GM18498 (cell line): ENCODE results near the gene LRRC59.

ENCODE experiments used
- ATAC-seq: cut with Tn5 transposase; IDR thresholded peaks from one replicate; pipeline ENCODE4 v1.9.1; 2021; ENCODE audit warnings: mild to moderate bottlenecking, moderate library complexity; ENCODE audit not compliant: unreplicated experiment

The LRRC59 gene

DNA sequence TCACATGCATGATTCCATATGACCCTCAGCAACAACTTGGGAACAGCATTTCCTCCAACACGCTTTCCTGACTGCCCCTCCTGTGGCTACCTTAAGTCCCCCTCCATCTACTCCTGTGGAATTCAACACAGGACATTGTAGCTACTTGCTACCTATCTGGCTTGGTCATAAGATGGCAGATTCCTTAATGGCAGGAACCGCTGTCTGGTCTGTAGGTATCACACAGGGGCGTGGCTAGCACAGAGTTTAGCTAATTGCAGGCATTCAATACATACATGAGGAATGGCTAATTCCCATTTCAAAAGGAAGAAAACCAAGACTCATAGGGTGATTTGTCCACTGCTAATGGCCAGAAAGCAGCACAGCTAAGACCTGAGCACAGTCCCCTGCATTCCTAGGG lies 8.6 kb downstream of the LRRC59 start:
- ATAC-seq, result no peak

DNA sequence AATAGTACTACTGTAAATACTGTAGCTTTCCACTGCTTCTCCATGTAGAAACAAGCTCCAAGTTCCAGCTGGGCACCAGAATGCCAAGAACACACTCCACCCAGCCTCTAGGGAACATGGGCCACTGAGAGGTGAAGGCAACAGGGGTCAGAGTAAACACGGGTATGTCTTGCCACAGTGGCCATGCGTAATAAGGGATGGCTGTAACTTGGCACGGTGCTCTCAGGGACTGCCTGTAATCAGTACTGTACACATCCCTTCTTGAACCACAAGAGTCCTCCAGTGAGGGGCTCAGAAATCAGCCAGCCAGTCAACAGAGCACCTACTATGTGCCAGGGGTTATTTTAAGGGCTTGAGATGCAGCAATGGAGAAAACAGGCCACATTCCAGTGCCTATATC lies 10.8 kb downstream of the LRRC59 start:
- ATAC-seq, result no peak

DNA sequence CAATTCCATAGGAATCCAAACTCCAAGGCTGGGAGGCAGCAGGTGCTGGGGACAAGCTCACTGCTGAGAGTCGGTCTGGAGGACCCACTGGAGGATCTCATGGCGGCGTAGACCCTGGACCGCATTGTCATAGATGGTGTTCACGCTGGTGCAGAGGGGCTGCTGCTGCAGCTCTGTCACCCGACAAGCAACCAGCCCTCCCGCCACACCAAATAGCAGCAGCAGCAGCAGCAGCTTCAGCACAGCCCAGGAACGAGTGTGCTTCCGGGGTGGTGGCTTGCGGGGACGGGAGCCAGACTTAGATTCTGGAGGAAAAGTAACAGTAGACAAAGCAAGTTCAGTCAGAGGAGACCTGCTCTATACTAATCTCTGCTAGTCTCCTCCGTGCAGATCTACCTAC lies 14.4 kb downstream of the LRRC59 start:
- no peak for ATAC-seq

DNA sequence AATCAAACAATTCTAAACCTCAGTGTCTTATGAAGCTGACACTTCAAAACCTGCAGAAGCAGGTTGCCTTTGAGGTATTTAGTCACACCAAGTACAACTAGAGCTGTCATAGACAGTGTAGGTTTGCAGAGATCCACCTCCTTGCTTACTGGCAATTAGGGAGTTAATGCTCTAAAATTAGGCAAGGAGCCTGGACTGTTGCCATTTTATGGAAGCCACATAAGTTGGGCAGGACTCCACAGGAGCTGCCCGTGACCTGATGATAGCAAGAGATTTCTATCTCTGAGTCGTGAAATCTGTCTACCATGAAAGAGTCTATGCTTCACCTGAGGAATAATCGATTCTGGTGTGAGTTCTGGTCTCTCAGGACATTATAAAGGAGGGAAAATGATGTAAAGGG lies 15.4 kb downstream of the LRRC59 start:
- ATAC-seq, result no peak

DNA sequence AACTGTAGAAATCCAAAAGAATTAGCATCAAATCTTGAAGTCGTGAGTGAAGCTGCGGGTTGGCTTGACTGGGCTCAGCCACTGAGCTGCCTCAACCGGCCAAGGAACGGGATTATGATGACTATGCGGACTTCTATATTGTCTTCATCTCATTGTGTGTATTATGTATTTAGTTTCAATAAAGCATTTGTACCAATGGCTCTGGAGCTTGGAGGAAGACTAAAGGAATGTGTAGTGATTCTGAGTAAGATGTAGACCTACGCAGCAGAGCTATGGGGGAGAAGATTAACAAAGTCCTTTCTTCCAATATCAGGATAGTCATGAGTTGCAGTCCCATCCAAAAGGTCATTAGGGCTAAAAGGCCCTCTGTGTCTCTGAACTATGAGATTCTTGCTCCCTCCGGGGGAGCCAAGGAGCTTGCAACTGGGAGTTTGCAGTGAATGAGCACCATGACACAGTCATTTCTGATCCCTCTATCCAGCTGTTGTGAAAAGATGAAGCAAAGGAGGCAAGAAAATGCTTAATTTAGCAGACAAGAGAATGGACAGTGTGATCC lies 16.0 kb downstream of the LRRC59 start:
- ATAC-seq, result no peak

DNA sequence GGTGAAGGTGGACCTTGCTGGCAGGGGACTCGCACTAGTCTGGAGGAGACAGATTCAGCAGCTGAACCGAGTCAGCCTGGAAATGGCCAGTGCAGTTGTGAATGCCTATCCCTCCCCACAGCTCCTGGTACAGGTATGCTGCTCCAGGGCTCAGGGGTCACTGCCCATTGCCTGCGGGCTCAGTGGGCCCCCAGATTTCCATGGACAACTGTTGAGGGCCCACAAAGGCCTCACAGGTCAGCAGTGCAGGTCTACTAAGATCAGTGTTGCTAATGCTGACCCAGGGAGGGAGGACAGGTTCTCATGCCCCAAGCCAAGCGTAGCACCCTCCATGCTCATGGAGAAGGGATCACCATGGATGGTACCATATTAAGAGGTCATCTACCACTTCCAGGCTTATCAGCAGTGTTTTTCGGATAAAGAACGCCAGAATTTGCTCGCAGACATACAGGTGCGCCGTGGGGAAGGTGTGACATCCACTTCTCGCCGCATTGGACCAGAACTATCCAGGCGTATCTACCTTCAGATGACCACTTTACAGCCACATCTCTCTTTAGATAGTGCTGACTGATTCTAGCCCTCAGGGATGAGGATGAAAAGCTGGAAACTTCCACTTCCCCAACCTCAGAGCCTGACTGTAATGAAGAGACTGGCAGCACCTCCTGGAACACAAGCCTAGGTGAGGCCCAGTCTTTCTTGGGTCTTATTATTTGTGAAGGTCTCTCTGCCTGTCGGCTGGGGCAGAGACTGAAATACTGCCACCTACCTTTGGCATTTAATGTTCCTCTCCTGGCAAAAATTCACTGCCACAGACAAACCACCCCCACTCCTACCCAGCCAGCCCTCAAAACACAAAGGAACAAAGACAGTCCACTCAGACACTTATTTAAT lies 16.7 kb downstream of the LRRC59 start:
- no peak for ATAC-seq

DNA sequence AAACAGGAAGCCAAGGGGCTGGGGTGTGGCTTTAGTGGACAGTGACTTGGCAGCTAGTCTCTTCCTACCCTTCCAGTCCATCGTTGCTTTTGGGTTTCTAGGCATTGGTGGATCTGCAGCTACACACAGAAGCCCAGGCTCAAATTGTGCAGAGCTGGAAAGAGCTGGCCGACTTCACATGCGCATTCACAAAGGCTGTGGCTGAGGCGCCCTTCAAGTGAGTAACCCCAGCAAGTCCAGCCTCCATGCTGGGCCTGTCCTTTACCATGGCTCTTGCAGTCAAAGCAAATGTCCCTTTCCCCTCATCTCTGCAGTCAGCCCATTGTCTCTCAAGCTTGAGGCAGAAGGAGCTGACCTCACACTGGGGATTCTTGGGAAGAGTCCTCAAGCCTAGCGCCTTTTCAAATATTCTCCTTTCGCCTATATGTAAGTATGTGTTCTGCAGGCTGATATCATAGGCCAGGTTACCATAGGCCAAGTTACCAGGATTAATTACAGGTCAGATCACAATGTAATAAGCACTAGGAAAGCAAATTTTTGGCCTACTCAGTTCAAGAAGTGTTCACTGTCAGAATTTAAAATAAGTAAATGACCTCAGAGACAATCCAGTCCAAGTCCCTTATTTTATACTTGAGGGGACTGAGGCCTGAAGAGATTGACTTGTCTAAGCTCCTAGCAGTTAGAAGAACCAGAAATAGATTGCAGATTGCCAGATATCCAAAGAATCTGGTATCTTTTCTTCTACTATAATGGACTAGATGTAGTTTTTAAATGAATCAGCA lies 17.8 kb downstream of the LRRC59 start:
- no peak for ATAC-seq

DNA sequence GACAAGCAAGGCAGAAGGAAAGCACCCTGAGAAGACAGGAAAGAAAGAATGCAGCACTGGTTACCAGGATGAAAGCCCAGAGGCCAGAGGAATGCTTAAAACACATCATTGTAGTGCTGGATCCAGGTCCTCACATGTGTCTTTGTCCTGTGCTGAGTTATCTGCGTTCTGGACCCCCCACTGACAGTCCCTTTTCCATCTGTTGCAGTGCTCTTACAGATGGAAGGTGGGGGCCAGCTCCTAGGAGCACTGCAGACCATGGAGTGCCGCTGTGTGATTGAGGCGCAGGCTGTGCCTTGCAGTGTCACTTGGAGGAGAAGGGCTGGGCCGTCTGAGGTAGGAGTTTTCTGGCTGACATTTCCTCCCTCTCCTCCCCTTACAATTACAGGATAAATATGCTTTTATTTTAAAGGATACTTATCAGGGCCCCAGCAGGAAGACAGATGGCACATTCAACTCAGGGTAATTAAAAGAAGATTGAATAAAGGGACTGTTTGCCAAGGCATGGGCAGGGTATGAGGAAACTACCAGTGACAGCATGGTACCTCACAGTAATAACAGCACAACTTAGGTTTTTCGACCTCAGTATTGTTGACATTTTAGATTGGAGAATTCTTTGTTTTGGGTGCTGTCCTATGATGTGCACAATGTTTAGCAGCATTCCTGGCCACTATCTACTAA lies 21.3 kb downstream of the LRRC59 start:
- ATAC-seq, result no peak

DNA sequence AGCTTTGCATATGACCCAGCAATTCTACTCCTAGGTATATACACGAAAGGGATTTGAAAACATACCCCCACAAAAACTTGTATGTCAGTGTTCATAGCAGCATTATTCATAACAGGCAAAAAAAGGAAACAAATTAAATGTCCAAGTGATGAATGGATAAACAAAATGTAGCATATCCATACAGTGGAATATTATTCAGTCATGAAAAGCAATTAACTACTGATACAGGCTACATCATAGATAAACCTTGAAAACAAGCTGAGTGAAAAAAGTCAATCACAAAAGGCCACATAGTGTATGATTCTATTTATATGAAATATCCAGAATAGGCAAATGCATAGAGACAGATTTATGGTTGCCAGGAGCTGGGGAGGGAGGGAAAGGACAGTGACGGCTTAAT lies 23.6 kb downstream of the LRRC59 start:
- no peak for ATAC-seq

DNA sequence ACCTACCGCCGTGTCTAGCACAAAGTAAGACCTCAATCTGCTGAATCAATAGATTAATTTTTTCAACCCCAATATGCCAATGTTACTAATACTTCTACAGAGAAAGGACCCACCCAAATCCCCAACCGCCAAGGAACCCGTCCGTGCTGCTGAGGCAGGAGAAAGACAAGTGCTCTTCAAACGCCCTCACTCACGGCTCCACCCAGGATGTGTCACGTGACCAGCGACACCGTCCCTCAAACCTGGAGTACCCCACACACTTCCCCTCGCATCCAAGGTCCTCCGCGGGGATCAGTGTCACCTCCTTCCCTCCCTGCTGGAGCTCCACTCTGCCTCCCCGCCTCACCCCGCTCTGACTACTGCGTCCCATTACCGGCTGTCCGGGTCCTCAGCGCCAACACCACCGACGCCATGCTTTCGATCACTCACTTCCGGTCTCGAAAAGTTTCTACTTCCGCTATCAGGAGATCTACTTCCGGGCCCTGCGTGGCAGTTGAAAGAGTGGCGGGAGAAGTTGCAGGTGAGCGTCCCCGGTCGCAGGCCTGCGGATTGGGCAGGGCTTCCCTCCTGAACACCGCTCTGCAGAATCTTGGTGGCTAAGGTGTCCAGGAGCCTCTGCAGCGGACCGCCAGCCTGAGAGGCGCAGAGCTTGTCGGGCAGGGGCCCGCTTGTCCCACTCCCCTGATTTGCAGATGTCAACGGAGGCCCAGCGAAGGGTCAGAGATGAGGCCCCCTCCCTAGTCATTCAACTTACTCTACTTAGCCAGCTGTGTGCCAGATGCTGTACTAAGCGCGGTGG lies 24.4 kb downstream of the LRRC59 start, which contains the start of the genes EME1 and MRPL27:
Gene EME1, plus strand, starts transcription at position 472 of the 799 bp plus-strand sequence. CDS start 1,980 bp downstream, outside the sequence.
Gene MRPL27, minus strand, starts transcription at position 427 of the 799 bp plus-strand sequence. Its CDS starts 14 bp downstream, at position 413.
- peak; percentile 78 for ATAC-seq

DNA sequence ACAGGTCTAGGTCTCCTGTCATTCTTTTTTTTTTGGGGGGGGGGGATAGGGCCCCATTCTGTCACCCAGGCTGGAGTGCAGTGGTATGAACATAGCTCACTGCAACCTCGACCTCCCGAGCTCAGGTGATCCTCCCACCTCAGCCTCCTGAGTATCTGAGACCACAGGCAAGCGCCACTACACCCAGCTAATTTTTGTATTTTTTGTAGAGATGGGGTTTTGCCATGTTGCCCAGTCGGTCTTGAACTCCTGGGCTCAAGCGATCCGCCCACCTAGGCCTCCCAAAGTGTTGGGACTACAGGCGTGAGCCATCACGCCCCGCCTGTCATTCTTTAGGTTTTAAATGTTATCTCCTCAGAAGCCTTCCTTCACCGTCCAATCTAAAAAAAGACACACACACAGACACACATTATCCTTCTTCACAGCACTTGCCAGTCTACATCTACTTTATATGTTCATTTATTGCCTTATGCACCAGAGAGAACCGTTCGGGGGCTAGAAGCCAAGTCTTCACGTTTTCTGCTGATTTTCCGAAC lies 25.0 kb downstream of the LRRC59 start:
- no peak for ATAC-seq

DNA sequence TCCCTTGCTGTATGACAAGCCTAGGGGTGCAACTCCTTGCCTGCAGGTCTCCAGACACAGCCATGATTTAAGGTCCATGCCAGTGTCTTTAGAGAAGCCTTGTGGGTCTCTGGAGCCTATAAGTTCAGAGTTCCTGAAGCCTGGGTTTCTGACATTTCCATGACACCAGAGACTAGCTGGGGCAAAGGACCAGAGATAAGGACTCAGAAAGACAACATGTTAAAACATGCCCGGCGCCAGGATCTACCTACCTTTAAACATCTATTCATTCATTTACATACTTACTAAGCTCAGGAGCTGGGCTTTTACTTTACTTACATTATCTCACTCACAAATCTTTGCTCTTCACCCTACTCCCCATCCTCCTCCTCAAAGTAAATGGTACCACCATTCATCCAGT lies 25.8 kb downstream of the LRRC59 start:
- no peak for ATAC-seq

DNA sequence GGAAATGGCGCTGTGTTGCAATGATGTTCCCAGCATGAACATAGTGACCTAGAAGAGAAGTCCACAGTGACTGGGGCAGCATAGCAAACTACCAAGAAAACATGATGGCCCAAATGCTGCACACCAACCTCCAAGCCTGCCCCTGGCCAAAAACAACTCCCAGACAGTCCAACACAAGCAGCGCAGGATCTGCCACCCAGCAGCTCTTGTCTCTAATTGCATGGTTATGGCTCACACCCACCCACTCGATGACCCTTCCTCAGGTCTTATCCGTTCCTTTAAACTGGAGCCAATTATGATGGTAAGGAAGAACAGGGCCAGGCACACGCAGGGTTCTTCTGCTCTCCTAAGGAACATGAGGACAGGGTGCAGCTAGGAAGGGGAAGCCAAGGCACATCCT lies 27.3 kb downstream of the LRRC59 start:
- ATAC-seq, result no peak

DNA sequence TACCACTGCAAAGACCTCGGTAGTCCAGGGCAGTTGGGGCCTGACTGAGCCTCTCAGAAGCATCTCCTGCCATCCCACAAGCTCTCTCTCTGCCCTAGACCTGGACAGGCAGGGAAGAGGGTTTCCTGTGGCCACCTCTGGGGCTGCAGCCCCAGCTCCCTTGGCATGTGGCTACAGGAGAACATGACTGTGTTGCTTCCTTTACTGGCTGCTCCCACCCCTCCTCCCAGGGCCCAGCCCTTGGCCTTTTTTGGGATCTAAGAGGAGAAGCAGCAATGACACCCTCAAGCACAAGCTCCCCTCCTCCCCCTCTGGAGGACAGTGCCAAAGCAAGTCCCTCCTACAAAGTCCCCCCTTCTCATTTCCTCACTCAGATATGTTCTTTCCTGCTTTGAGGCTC lies 29.9 kb downstream of the LRRC59 start:
- no peak for ATAC-seq

DNA sequence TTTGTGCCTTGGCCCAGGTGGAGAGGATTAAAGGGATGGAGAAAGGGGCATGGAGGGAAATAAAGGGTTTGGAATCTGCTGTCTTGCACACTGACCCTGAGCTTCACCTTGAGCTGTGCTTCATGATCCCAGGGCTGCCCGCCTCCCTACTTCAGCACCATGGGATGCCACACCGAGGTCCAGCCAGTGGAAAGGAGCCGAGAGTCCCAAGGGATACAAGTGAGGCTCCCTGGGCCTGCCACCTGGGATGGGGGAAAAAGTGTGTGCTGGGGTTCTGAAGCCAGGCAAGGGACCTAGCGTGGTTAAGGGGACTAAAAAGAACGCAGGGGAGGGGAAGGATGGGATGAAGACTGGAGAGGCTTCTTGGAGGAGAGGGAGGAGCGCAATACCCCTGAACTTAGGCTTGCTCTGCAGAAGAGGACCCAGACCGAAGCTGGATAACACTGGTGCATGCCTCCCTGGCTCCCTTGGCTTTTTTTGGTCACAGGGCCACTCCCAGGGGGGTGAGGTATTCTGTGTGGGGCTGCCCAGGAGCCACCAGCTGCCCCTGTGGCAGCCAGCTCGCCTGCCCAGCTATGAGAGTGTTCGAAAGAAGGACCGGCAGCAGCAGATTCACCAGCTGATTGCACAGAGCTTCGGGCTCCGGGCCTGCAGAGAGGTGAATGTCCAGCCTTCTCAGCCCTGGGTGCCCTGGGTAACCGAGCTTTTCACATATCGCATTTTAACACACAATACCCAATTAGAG lies 31.5 kb downstream of the LRRC59 start:
- ATAC-seq, result no peak

DNA sequence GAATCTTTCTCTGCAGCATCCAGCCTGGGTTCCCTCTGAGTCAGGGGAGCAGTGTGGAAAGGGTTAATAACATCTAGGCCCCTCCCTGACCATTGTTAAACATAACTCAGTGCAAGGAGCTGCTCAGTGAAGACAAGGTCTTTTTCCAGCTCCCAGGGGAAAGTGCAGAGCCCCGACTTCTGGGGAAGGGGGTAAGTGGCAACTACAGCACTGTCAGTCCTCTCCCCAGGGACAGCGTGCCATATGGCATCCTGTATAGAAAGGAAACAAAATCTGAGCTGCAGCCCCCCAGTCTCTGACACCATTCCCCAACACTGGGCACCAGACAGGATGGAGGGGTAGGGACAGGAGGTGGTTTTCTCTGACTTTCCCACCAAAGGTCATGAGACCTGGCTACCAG lies 32.2 kb downstream of the LRRC59 start:
- no peak for ATAC-seq

DNA sequence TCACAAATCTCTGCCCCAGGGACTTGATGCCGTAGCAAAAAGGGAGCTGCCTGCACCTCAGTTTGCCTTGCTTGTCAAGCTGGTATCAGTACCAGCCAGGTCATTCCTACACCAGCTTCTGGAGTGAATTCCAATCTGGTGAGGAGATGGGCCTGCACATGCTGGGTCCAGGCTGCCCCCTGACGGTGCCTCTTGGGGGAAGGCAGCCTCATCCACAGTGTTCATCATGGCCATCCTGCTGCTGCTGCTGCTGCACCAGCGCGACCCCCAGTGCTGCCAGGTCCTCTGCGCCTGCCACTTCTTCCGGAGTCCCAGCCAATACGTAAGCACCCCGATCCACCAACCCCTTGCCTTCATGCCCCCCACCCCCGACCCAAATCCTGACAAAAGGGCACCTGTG lies 32.6 kb downstream of the LRRC59 start:
- no peak for ATAC-seq

DNA sequence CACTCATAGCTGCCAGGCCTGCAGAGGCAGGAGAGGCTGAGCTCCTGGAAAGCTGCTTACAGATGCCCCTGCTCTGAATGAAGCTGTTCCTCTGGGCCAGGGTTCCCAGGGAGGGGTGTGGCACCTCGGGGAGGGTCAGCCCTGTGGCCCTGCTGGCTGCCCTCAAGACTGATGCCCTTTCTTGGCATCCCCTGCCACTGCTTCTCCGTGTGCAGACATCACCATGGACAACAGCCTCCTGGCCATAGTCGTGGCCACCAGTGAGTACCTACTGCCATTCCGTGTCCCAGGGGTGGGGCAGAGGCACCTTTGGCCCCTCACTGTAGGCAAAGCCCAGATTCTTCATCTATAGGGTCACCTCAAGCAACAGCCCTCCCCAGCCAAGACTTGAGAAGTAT lies 33.3 kb downstream of the LRRC59 start:
- ATAC-seq, result no peak
